GM10847 (cell line): Measurements from ENCODE around the gene MICALL2.

Experiments used
- POLR2A ChIP-seq: IDR thresholded peaks from 2 replicates; pipeline ENCODE4 v1.6.1; 2011; ENCODE audit not compliant: insufficient read length; ENCODE audit errors: extremely low read depth

MICALL2 gene

DNA sequence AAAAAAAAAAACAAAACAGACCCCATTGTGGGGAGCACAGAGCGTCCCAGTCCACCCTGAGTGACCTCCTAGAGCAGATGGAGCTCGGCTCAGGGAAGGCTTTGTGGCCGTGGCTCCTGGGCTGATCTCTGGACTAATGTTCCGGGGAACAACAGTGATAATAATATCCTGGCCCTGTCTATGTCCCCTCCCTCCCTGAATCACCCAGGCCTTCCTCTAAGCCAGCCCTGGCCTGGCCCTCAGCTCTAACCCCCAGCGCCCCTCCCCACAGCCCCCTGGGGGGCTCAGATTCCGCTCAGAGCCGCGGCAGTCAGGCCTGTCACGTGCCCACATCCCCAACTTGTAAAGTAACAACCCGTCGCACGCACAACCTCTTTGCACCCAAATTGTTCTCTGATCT is 48.3 kb downstream of the MICALL2 start:
- TF ChIP-seq POLR2A = no peak

DNA sequence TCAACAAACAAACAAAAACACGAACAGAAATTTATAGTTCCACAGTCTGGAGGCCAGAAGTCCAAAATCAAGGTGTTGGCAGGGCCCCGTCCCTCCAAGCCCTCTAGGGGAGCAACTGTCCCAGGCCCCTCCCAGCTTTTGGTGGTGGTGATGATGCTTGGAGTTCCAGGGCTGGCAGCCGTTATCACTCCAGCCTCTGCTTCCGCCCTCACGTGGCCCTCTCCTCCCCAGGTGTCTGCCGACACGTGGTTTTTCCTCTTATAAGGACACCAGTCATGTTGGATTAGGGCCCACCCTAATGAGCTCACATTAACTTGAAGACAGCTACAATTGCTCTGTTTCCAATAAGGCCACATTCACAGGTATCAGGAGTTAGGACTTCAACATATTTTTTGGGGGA is 49.7 kb downstream of the MICALL2 start:
- no peak for TF ChIP-seq POLR2A

DNA sequence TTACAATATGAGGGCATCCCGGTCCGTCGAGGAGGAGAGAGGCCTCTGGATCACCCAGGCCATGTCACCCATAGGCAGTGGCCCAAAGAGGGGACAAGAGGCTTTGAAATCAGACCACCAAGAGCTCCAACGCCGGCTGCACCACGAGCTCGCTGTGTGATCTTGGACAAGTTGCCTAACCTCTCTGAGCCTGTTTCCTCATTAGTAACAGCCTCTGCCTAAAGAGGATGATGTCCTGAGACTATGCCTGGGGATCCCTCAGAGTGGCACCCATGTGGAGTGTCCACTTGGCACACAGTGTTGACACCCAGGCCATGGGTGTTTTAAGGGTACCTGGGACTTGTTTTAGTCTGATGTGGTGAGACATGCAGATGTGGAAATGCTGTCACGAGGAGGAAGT is 50.8 kb downstream of the MICALL2 start:
- TF ChIP-seq POLR2A = no peak

DNA sequence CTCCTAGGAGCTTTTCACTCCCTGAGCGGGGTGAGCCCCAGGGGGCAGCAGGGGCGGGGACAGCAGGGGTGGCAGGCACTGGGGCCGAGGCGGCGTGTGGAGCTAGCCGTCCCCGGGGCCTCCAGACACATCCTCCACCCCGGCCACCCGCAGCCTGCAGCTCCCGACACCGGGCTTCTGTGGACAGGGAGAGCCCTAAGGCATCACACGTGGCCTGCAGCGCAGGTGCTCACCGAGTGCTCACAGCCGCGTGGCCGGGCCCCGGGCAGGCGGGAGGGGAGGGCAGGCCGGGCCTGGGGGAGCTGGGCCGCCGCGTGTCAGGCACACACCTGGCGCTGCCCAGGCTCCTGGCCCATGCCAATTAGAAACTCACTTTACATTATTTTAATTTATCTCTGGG is 51.4 kb downstream of the MICALL2 start:
- no peak for TF ChIP-seq POLR2A

DNA sequence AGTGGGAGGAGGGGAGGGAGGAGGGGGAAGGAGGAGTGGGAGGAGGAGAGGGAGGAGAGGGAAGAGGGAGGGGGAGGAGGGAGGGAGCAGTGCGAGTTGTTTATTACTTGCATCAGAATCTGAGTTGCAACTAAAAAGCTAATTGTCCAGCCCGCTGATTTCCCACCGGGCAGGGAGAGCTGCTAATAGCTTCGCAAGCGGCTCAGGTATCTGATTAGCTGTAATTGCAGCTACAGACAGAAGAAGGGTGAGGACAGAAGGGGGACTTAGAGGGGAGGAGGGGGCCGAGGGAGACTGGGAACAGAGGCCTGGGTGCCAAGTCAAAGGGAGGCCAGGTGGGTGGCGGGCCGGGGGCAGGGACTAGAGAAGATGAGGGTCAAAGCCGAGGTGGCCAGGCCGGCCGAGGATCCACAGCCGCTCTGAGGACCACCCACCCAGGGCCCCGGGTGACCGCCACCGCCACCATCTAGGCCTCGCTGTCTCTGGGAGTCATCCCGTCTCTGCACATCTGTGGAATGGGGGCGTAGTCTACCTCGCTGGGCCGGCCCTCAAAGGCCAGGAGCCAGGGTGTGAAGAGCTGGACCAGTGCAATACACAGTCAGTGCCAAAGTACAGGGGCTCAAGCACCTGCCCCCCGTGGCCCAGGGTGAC is 54.2 kb downstream of the MICALL2 start:
- no peak for TF ChIP-seq POLR2A

DNA sequence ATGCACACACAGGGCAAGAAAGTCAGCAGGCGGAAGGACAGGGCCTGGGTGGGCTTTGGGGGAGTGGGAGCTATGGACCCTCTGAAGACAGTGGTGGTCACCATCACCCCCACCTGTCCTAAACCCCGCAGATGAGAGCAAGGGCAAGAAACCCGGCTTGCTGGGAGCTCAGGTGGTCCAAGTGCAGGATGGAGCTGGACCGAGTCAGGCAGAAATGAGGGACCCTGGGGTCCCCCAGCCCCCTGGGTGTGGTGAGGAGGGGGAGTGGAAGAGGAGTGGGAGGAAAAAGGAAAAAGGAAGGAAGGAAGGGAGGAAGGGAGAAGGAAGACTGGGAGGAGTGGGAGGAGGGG is 54.8 kb downstream of the MICALL2 start:
- no peak for TF ChIP-seq POLR2A

DNA sequence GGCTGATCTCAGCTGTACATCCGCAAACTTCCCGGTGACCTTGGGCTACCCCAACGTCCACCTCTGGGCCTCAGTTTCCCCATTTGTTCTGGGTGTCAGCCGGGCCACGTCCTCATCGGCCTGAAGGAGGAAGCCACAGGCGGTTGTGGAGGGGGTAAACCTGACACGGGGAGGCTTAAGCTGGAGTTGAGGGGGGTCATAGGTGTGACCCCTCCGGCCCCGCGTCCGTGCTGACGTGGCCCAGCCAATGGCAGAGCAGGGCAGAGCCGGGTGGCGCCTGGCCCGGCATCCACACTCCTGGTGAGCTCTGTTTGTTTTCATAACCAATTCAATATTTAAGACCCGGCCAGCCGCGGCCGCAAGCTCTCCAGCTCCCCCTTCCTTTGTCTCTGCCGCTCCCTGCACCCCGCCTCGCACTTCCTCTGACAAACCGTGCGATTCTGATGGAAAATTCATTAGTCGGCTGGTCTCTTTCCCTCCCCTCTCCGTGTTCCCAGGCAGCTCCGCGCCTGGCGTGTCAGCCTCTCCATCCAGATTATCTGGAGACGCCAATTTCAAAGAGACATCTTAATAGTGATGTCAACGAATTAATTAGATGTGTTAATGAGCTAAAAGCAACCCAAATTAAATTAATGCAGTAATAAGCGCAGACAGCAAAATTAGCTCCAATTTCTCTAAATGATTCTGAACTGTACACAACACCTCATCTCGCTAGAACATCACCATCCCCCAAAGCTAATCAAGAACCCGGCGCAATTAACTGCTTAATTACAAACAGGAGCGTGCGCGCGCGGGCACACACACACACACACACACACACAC is 55.4 kb downstream of the MICALL2 start:
- TF ChIP-seq POLR2A = no peak

DNA sequence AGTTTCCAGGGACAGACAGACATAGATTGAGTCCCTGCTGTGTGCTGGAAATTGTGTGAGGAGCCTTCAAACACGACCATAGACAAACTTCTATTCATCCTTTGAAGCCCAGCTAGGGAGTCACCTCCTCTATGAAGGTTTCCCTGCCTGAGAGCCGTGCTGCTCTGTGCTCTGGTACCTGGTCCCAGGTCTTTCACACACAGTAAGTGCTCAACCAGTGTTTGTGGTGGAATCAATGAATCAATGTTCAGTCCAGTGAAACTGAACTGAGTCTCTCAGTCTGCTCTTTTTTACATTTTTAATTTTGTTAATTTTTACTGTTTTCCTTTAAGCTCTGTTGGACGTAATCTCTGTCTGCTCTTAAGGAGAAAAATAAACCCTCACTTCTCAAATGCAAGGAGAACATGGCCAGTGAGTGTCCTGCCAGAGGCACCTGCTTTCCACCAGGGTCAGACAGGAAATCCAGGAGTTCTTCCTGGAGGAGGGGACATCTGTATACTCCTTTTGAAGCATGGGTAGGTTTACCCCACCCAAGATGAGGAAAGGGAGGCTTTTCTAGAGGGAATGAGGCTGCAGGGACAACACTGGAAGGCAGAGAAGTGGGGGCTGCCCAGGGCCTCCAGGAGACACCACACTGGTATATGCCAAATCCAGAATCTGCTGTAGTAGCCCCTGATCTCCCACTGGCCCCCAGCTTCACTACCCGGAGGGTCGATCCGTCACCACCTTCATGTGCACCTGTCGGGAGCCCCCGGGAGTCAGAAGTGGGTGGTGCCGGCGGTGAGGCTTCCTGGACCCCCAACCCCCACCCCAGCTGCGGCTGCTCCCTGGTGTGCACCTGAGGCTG is 56.3 kb downstream of the MICALL2 start:
- no peak for TF ChIP-seq POLR2A

DNA sequence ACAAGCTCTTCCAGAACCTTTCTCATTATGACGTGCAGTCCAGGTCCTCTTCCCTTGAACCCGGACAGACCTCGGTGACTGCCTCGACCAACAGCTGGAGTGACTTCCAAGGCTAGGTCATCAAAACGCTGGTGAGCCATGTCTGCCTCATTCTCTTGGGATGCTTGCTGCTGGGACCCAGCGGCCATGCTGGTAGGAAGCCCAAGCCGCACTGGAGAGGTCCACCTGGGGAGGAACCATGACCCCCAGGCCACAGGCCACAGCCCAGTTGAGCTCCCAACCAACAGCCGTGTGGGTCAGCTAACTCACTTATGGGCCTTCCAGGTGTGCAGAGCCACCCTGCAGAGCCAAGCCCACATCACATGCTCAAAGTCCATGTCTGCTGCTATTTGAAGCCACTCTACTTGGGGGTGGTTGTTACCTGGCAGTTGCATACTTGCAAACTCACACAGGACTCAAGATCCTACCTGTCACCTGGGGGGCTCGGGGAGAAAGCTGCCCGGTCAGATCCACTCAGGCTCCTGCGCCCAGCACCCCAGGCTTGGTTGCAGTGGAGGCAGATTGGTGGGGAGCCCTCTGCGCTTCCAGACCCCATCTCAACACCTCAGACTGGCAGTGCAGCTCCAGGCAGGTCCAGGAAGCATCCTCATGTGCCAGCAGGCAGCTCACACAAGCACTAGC is 57.0 kb downstream of the MICALL2 start:
- TF ChIP-seq POLR2A = no peak

DNA sequence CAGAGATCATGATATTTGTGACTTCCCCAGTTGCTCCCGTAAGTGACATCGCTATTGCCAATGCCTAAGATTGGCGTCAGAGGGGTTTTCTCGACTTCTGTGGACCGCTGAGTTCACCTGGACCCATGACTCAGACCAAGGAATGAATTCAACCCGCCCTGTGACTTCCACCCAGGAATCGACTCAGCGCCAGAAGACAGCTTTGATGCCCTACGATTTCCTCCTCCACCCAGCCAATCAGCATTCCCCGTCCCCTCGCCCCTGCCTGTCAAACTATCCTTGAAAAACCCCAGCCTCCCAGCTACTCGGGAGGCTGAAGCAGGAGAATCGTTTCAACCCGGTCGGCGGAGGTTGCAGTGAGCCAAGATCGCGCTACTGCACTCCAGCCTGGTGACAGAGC is 58.3 kb downstream of the MICALL2 start:
- TF ChIP-seq POLR2A = no peak

DNA sequence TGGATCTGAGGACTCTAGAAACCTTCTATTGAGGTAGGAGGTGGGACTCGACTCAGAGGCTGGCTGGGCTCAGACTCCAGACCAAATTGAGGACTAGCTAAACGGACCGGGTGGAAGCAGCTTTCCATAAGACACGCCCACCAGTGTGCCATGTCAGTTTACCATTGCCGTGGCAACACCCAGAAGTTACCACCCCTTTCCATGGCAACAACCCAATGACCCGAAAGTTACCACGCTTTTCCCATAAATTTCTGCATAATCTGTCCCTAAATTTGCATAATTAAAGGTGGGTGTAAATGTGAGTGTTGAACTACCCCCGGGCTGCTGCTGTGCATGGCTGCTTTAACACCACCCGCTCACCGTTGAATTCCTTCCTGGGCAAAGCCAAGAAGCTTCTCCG is 58.9 kb downstream of the MICALL2 start:
- TF ChIP-seq POLR2A = no peak

DNA sequence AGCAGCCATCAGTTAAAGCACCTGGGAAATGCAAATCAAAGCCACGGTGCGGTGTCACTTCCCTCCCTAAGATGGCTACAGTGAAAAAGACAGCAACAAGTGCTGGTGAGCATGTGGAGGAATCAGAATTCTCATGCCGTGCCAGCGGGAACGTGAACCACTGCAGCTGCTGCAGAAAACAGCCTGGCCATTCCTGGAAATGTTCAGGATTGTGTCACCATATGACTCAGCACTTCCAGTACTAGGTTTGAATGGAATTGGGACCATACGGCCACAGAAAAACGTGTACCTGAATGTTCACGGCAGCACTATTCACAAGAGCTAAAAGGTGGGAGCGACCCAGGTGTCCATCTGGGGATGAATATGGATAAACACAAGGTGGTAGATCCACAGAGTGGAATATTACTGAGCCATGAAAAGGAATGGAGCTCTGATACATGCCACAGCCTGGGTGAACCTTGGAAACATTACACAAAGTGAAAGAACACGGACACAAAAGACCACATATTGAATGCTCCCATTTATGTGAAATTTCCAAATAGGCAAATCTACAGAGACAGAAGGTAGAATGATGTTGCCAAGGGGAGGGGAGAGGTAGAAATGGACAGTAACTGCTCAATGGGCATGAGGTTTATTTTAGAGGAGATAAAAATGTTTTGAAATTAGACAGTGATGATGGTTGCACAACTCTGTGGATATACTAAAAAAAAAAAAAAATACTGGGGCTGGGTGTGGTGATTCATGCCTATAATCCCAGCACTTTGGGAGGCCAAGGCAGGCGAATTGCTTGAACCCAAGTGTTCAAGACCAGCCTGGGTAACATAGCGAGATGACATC is 61.6 kb downstream of the MICALL2 start:
- TF ChIP-seq POLR2A = no peak

DNA sequence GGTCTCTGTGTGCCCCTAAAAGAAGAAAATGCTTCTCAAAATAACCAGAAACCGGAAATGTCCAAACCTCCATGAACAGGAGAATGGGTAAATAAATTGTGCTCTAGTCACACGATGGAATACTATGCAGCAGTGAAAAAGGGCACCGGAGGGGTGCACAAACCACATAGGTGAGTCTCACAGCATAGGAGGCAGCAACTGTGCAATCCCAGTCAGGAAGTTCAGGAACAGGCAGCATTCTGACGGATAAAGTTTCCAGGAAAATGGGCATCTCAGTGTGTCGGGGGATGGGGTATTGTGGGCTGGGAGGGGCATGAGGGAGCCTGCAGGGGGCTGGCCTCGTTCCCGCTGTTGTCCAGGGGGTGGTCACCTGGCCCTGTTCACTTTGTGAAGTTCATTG is 63.1 kb downstream of the MICALL2 start:
- TF ChIP-seq POLR2A = no peak

DNA sequence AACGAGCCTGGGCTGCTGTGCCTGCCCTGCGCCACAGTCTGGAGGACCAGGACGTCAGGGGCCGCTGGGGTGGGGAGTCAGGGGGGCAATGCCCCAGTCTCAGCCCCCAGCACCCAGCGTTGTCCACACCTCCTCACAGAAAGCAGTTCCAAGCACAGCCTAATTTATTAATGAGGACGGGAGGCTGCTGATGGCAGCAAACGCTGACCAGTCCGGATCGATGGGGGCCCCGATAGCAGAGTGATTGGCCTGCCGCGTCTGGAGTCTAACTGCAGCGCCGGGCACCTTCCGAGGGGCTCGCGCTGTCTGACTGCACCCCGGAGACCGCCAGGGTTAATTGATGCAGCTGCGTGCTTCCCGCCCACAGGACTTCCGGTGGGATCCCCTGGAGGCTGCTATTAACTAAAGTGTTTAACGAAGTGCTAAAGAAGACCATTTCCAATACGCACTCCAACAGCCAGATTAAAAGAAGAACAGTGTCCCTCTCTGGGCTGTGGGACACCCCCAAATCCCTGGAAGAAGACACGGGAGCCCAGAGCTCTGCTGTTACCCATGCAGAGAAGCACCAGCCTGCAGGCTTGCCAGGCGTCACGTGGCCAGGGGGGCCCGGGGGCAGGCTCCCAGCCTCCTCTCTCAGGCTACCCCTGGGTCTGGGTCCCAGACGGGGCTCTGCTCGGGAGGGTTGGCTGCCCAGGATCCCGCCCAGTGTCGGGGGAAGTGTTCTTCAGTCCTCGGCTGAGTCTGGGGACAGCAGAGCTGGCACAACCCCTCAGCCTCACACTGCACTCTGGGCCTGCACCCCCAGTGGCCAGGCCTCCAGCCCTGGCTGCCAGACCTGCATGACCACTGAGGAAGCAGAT is 63.8 kb downstream of the MICALL2 start:
- TF ChIP-seq POLR2A = no peak
